GM19035 (cell line): ENCODE results near the gene AQP7.
"Not testable (repeated sequence)": the region's sequence is repeated elsewhere in the genome, so short reads cannot be mapped to it uniquely, and the experiment has no call there.

Experiments
- ATAC-seq: cut with Tn5 transposase; IDR thresholded peaks from one replicate; pipeline ENCODE4 v1.9.1; 2021; ENCODE audit not compliant: unreplicated experiment

AQP7 gene

GRCh38 chr9:33375841-33376321, 26.5 kb downstream of the AQP7 start:
- ATAC-seq, result no peak

- no peak for ATAC-seq
These were observed 27.0 kb downstream of the AQP7 start for GRCh38 chr9:33375238-33375840.

- ATAC-seq, result no peak
These were observed 27.6 kb downstream of the AQP7 start for GRCh38 chr9:33374634-33375237.

- ATAC-seq, result no peak
These were observed 28.2 kb downstream of the AQP7 start for GRCh38 chr9:33374190-33374589.

- no peak for ATAC-seq
These were observed 29.5 kb downstream of the AQP7 start for GRCh38 chr9:33372900-33373299.

- ATAC-seq, result no peak
These were observed 35.3 kb downstream of the AQP7 start for GRCh38 chr9:33366979-33367480.

- not testable (repeated sequence) for ATAC-seq
These were observed 37.6 kb downstream of the AQP7 start for GRCh38 chr9:33364814-33365213.

- ATAC-seq, result no peak
These were observed 38.2 kb downstream of the AQP7 start for GRCh38 chr9:33364127-33364526.

- ATAC-seq, result not testable (repeated sequence)
These were observed 43.7 kb downstream of the AQP7 start for GRCh38 chr9:33358641-33359040.

- no peak for ATAC-seq
These were observed 46.4 kb downstream of the AQP7 start for GRCh38 chr9:33355933-33356332.

GRCh38 chr9:33354651-33355211, 47.6 kb downstream of the AQP7 start:
- no peak for ATAC-seq

GRCh38 chr9:33351547-33351946, 50.8 kb downstream of the AQP7 start:
- no peak for ATAC-seq

- ATAC-seq, result no peak
These were observed 52.1 kb downstream of the AQP7 start for GRCh38 chr9:33350310-33350709.

GRCh38 chr9:33349743-33350142, 52.6 kb downstream of the AQP7 start:
- no peak for ATAC-seq

- no peak for ATAC-seq
These were observed 53.4 kb downstream of the AQP7 start for GRCh38 chr9:33348998-33349397.

- no peak for ATAC-seq
These were observed 55.8 kb downstream of the AQP7 start for GRCh38 chr9:33346564-33346963.

- ATAC-seq, result no peak
These were observed 58.2 kb downstream of the AQP7 start for GRCh38 chr9:33344145-33344544.

GRCh38 chr9:33341182-33341581, 61.2 kb downstream of the AQP7 start:
- no peak for ATAC-seq

- ATAC-seq, result no peak
These were observed 62.2 kb downstream of the AQP7 start for GRCh38 chr9:33340186-33340585.
